Glomerular visceral epithelial cell (primary cell): ENCODE measurements around the gene NTPCR.
"Not testable (repeated sequence)": the region's sequence is repeated elsewhere in the genome, so short reads cannot be mapped to it uniquely, and the experiment has no call there.

Experiments
- DNase-seq: peaks from one replicate; pipeline ENCODE4 v3.0.0-alpha.2; 2016; ENCODE audit errors: extremely low spot score

NTPCR gene

GRCh38 chr1:232984577-232985425 lies 34.4 kb downstream of the NTPCR start:
- DNase-seq: no peak

- DNase-seq: no peak
These were observed 35.6 kb downstream of the NTPCR start for GRCh38 chr1:232985882-232986526.

- no peak for DNase-seq
These were observed 36.1 kb downstream of the NTPCR start for GRCh38 chr1:232986527-232986922.

- DNase-seq: no peak
These were observed 36.8 kb downstream of the NTPCR start for GRCh38 chr1:232987046-232987773.

- DNase-seq: no peak
These were observed 37.3 kb downstream of the NTPCR start for GRCh38 chr1:232987774-232988140.

- DNase-seq: peak; percentile 16
These were observed 38.2 kb downstream of the NTPCR start for GRCh38 chr1:232988572-232989040.

- DNase-seq: no peak
These were observed 40.0 kb downstream of the NTPCR start for GRCh38 chr1:232990176-232991128.

GRCh38 chr1:232991238-232991637 lies 40.8 kb downstream of the NTPCR start:
- DNase-seq: no peak

- DNase-seq: no peak
These were observed 41.8 kb downstream of the NTPCR start for GRCh38 chr1:232992227-232992626.

GRCh38 chr1:232993555-232993954 lies 43.1 kb downstream of the NTPCR start:
- no peak for DNase-seq

GRCh38 chr1:232995189-232995588 lies 44.8 kb downstream of the NTPCR start:
- no peak for DNase-seq

GRCh38 chr1:232996143-232996542 lies 45.7 kb downstream of the NTPCR start:
- DNase-seq: no peak

GRCh38 chr1:232998138-232998537 lies 47.7 kb downstream of the NTPCR start:
- DNase-seq: no peak

- no peak for DNase-seq
These were observed 48.2 kb downstream of the NTPCR start for GRCh38 chr1:232998646-232999045.

GRCh38 chr1:232999956-233000625 lies 49.7 kb downstream of the NTPCR start:
- no peak for DNase-seq

GRCh38 chr1:233003638-233004037 lies 53.2 kb downstream of the NTPCR start:
- DNase-seq: not testable (repeated sequence)

GRCh38 chr1:233004451-233004850 lies 54.0 kb downstream of the NTPCR start:
- DNase-seq: no peak

GRCh38 chr1:233005156-233005555 lies 54.7 kb downstream of the NTPCR start:
- DNase-seq: no peak

GRCh38 chr1:233005703-233006102 lies 55.3 kb downstream of the NTPCR start:
- peak; percentile 77 for DNase-seq

GRCh38 chr1:233006108-233006507 lies 55.7 kb downstream of the NTPCR start:
- no peak for DNase-seq

- no peak for DNase-seq
These were observed 56.1 kb downstream of the NTPCR start for GRCh38 chr1:233006541-233006973.
